Stimulated activated CD8-positive, alpha-beta memory T cell treated with anti-CD3 and anti-CD28 coated beads, Interleukin-15, amount 100 ng/mL, for 1 hour (primary cell): ENCODE results near the gene PTPRG.
"Not testable (repeated sequence)": the region's sequence is repeated elsewhere in the genome, so short reads cannot be mapped to it uniquely, and the experiment has no call there.

Experiments used
- DNase-seq: peaks from one replicate; pipeline ENCODE4 v3.0.0-alpha.2; 2020; ENCODE audit warnings: low read depth

The PTPRG gene

GRCh38 chr3:61561374-61562041 is at the start of gene PTPRG:
Gene PTPRG, plus strand, starts transcription at chr3:61561571. Its CDS starts 717 bp downstream, at chr3:61562288.
- DNase-seq, result no peak

- DNase-seq, result no peak
Observed at GRCh38 chr3:61518590-61518989, 42.8 kb upstream of the PTPRG start.

GRCh38 chr3:61520966-61521628 is 40.3 kb upstream of the PTPRG start:
- no peak for DNase-seq

- DNase-seq, result no peak
Observed at GRCh38 chr3:61522060-61522459, 39.3 kb upstream of the PTPRG start.

- DNase-seq, result no peak
Observed at GRCh38 chr3:61522626-61523025, 38.7 kb upstream of the PTPRG start.

GRCh38 chr3:61524933-61525332 is 36.4 kb upstream of the PTPRG start:
- DNase-seq, result no peak

DNA sequence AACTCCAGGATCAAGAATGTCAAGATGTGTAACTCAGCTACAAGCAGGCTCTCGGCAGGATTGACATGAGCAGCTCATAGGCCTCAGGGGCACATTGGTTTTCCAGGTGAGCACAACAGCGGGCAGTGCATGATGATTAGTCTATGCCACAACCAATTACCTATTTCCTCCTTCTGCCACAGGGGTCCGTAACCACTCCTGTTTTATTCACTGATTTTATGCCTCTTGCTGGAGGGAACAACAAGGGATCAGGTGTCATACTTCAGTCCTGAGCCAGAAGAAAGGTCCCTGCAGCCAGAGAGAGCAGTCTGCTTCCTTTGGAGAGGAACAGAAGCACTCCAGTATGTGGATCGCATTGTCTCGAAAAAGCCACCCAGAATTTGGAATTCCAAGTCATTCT is 35.1 kb upstream of the PTPRG start:
- no peak for DNase-seq

- no peak for DNase-seq
Observed at GRCh38 chr3:61527011-61527410, 34.4 kb upstream of the PTPRG start.

GRCh38 chr3:61530355-61530754 is 31.0 kb upstream of the PTPRG start:
- no peak for DNase-seq

DNA sequence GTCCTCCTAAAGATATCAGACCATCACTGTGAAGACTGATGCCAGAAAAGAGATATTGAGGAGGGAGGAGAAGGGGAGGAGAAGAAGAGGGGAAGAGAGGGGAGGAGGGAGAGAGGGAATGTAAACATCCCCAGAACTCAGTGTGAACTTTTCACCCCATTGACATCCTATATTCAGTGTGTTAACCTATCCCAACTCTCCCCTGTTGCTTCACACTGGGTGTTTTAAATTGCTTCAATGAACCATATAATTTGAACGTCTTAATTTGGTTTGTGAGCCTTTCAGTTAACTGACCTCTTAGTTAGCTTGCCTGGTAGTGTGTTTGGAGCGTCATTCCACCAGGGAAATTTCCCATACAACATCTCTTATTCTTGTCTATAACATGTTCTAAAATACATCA is 29.8 kb upstream of the PTPRG start:
- DNase-seq, result no peak

DNA sequence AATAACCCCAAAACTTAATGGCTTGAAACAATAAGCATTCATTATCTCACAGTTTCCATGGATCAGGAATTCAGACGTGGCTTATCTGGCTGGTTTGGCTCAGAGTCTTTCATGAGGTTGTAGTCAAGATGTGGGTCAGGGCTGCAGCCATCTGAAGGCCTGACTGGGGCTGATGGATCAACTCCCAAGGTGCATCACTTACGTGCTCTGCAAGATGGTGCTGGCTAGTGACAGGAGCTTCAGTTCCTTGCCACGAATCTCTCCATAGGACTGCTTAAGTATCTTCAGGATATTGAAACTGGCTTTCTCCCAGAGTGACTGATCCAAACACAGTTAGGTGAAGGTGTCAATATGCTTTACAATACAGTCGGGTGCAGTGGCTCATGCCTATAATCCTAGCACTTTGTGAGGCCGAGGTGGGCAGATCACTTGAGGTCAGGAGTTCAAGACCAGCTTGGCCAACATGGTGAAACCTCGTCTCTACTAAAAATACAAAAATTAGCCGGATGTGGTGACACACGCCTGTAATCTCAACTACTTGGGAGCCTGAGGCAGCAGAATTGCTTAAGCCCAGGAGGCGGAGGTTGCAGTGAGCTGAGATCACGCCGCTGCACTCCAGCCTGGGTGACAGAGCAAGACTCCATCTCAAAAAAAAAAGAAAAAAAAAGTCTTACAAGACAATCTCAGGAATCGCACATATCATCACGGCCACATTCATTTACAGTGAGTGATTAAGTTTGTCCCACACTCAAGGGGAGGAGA is 28.5 kb upstream of the PTPRG start:
- DNase-seq, result no peak

GRCh38 chr3:61535826-61536225 is 25.5 kb upstream of the PTPRG start:
- no peak for DNase-seq

- no peak for DNase-seq
Observed at GRCh38 chr3:61537366-61537765, 24.0 kb upstream of the PTPRG start.

DNA sequence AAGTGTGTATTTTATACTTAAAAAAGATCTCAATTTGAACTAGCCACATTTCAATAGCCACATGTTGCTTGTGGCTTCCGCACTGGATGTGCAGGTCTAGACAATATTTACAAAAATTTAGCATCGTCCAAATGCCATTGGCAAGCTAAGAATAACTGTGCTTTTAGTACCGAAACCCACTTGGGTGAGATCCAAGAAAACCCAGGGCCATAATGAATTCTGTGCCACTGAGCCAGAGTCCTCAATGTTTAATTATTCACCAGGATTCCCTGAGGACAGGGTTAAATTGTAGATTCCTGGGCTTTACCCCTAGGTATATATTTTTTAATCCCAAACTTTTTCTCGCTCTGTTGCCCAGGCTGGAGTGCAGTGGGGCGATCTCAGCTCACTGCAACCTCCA is 22.9 kb upstream of the PTPRG start:
- DNase-seq, result no peak

GRCh38 chr3:61541694-61542093 is 19.7 kb upstream of the PTPRG start:
- DNase-seq, result no peak

DNA sequence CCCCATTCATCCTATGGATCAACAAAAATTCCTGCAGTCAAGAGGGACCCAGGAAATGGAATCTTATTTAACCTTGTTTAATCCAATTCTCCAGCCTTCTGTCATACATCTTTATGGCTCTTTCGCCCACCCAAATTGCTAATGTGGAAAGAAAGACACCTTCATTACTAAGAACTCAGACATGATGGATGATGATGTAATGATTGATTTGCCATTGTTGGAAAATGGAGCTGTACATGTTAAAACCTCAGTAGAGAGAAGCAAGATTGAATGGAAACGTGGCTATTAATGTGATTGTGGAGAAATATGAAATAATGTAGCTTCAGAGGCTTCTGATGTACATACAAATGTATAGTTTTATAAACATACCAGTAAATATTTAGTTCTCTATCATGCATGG is 15.7 kb upstream of the PTPRG start:
- DNase-seq, result no peak

DNA sequence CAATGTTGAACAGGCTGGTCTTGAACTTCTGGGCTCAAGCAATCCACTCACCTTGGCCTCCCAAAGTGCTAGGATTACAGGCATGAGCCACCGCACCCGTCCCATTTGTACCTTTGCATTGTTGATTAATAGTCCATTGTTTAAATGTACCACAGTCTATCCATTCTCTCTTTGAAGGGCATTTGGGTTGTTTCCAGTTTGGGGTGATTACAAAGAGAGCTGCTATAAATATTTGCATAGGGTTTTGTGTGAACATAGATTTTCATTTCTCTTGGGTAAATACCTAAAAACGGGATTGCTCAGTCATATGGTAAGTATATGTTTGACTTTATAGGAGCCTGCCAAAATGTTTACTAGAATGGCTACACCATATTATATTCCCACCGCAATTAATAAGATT is 13.7 kb upstream of the PTPRG start:
- DNase-seq, result no peak

DNA sequence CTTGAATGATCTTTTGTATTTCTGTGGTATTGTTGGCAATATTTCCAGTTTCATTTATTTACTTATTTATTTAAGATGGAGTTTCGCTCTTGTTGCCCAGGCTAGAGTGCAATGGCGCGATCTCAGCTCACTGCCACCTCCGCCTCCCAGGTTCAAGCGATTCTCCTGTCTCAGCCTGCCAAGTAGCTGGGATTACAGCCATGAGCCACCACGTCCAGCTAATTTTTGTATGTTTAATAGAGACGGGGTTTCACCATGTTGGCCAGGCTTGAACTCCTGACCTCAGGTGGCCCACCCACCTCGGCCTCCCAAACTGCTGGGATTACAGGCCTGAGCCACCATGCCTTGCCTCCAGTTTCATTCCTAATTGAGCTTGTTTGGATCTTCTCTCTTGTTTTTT is 8.7 kb upstream of the PTPRG start:
- not testable (repeated sequence) for DNase-seq

DNA sequence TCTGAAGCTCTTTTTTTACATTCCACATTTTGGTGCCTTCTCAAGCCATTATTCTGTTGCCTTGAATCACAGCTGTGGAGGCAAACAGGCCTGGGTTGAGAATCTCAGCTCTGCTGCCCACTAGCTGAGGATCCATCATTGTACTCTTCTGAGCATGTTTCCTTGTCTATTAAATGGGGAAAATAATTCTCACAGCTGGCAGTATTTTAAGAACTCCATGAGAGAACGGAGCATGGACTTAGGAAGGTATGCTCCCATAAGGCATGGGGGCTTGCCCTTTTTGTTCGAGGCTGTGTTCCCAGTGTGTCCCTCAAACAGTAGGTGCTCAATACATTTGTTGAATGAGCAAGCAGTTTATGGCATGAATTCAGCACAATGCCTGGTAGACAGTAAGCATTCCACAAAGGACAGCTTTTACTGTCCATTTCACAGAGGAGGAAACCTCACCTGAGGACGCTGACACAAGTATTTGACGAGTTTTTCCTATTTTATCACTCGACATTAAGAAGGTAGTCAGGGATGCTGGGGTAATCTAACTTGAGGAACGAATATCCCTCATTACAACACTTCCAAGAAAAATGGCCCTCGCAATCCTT is 2.1 kb upstream of the PTPRG start:
- no peak for DNase-seq

- no peak for DNase-seq
Observed at GRCh38 chr3:61560517-61561373, 626 bp upstream of the PTPRG start.

DNA sequence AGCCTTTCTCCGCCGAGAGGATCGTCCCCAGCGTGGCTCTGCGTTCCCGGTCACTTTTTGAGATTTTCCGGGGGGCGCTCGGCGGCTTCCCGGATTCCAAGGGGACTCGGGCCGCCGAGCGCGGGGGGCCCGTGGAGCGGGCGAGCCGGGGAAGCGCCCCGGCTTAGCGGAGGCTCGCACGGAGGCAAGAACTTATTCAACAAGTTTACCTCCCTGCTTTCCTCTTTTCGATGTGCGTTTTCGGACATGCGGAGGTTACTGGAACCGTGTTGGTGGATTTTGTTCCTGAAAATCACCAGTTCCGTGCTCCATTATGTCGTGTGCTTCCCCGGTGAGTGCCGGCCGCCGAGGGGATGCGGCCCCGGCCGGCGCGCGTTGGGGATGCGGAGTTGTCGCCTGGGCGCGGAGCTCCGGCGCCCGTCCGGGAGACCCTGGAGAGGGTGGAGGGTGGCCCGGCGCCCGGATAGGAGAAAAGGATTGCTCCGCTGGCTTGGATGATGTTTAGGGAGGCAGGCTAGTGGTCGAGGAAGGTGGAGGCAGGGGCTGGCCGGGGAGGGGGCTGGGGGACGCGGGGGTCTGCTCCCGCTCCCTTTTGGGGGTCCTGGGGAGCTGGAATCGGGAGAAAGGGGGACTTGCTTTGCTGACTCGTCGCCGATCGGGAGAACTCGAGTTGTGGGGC is 810 bp downstream of the PTPRG start:
- no peak for DNase-seq
